GM18520 (cell line): ENCODE measurements around the gene PRB3.

Experiments used
- ATAC-seq: cut with Tn5 transposase; IDR thresholded peaks from one replicate; pipeline ENCODE4 v1.9.1; 2021; ENCODE audit not compliant: unreplicated experiment

The PRB3 gene

GRCh38 chr12:11269607-11270006 is at the start of gene PRB3:
PRB3 (minus strand) TSS chr12:11269707; CDS start chr12:11269669, 38 bp downstream.
- no peak for ATAC-seq

- no peak for ATAC-seq
Measured at GRCh38 chr12:11310336-11310735, 40.8 kb upstream of the PRB3 start, which contains the start of gene PRB4. PRB4 (minus strand) TSS chr12:11310436; CDS start chr12:11310398, 38 bp downstream.

GRCh38 chr12:11307143-11307542 is 37.6 kb upstream of the PRB3 start:
- ATAC-seq: no peak

- no peak for ATAC-seq
Measured at GRCh38 chr12:11273449-11273848, 3.9 kb upstream of the PRB3 start.

GRCh38 chr12:11264501-11264900 is 5.0 kb downstream of the PRB3 start:
- ATAC-seq: no peak

GRCh38 chr12:11246489-11246888 is 23.0 kb downstream of the PRB3 start:
- no peak for ATAC-seq

GRCh38 chr12:11242656-11243055 is 26.9 kb downstream of the PRB3 start:
- ATAC-seq: no peak

- no peak for ATAC-seq
Measured at GRCh38 chr12:11240348-11240930, 29.1 kb downstream of the PRB3 start.

- no peak for ATAC-seq
Measured at GRCh38 chr12:11238275-11238674, 31.2 kb downstream of the PRB3 start.

- no peak for ATAC-seq
Measured at GRCh38 chr12:11233532-11233931, 36.0 kb downstream of the PRB3 start.

- ATAC-seq: no peak
Measured at GRCh38 chr12:11228296-11228879, 41.1 kb downstream of the PRB3 start.

- no peak for ATAC-seq
Measured at GRCh38 chr12:11227373-11227772, 42.1 kb downstream of the PRB3 start.
